ELR (cell line): Measurements from ENCODE around the gene BRINP1.

Experiments used
- DNase-seq: peaks from one replicate; pipeline ENCODE4 v3.0.0-alpha.2; 2015; ENCODE audit warnings: low read depth

Gene BRINP1

DNA sequence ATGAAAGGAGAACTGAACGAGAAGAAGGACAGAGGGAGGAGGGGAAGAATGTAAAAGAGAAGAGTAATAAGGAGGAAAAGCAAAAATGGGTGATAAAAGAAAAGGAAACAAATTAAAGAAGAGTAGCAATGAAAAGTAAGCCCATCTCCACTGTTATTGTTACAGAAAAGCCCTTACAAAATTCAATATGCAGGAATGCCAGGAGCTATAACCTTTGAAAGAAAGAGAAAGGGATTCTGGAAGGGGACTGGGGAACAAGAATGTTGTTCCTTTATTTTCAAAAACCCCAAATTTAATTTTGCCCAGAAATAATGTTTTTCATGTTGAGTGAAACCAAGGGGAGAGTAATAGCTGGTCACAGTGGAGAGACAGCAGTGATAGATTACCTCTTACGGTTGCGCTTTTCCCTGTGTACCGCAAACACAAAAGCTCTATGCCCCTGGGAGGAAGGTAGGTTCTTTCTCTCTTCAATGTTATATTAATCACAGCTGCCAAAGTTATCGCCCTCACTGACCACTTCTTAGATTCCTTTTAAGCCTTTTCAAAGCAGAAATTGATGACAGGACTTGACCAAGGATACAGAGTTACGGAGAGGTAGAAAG, 86.7 kb downstream of the BRINP1 start:
- no peak for DNase-seq

- DNase-seq = no peak
Measured at GRCh38 chr9:119280740-119281485, 88.3 kb downstream of the BRINP1 start.

DNA sequence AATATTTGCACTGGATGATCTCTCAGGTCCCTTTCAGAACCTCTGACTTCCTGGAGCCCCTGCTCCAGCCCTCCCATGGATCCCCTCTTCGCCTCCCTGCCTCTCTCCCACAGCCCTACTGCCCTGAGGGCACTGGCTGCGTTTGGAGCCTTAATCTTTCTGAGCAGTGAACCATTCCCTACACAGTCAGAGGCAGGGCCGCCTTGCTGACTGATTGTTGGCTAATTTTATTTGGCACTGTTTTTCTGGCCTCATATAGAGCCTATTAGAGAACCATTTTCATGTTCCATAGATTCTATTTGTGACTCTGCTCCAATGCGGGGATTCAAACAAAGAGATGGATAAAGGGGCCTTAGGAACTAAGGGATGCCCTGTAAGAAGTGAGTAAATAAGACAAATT, 91.1 kb downstream of the BRINP1 start:
- no peak for DNase-seq

- DNase-seq = no peak
Measured at GRCh38 chr9:119273984-119274665, 95.1 kb downstream of the BRINP1 start.

- DNase-seq = no peak
Measured at GRCh38 chr9:119273325-119273904, 95.8 kb downstream of the BRINP1 start.

GRCh38 chr9:119272500-119273211, 96.6 kb downstream of the BRINP1 start:
- no peak for DNase-seq

DNA sequence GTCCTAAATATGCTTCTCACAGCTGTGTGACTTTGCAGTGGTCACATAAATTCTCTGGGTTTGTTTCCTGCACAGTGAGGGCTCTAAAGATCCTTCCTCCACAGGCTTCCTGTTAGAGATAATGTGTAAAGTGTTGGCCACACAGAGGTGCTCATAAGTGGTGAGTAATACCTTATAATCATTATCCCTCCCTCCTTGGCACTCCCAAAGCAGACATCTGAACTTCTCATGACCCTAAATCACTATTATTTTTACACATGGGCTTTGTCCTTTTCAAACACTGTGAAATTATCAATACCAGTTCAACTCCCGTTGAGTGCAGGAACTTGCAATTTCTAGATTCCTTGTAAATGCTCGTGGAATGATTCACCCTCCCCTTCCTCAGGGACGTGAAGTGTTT, 100.2 kb downstream of the BRINP1 start:
- DNase-seq = no peak

- no peak for DNase-seq
Measured at GRCh38 chr9:119264165-119264564, 105.1 kb downstream of the BRINP1 start.

- no peak for DNase-seq
Measured at GRCh38 chr9:119257592-119257991, 111.6 kb downstream of the BRINP1 start.

GRCh38 chr9:119255116-119255515, 114.1 kb downstream of the BRINP1 start:
- DNase-seq = no peak

DNA sequence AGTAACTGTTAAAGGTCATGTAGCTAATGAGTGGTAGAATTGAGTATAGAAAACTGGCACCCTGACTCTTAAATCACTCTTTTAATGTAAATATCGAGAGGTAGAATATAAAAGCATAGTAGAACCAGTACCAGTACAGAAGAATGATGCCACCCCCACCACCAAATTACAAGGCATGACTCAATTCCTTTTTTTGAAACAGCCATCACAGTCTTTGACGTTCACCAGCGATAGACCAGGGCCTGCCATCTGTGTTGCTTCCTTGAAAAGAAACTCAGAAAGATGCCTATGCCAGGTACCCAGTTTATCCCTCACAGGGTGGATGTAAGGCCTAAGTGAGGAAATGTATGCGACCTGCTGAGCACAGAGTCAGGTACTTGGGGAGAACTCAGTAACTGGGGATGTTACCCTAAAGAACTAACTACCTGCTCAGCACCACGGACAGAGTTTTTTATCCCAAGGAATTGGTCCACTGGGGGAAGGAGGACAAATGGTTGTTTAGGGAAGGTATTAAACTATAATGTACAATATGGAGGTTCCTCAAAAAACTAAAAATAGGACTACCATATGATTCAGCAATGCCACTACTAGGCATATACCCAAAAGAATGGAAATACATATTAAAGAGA, 116.5 kb downstream of the BRINP1 start:
- DNase-seq = no peak

DNA sequence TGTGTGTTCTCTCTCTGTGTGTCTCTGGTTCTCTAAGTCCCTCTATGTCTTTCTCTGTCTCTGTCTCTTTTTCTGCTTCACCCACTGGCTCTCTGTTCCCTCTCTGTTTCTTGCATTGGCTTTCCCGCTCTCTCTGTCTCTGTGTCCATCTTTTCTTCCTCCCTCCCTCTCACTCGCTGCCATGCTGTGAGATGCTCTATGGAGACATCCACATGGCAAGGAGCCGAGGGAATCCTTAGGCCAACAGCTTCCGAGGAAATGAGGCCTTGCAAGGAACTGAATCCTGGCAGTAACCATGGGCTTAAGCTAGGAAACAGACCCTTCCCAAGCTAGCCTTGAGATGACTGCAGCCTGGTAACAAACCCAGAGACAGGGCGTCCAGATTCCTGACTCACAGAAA, 117.3 kb downstream of the BRINP1 start:
- DNase-seq = no peak

- DNase-seq = no peak
Measured at GRCh38 chr9:119250730-119251129, 118.5 kb downstream of the BRINP1 start.

- no peak for DNase-seq
Measured at GRCh38 chr9:119240546-119240945, 128.7 kb downstream of the BRINP1 start.

GRCh38 chr9:119234636-119235035, 134.6 kb downstream of the BRINP1 start:
- DNase-seq = no peak

GRCh38 chr9:119227422-119227821, 141.8 kb downstream of the BRINP1 start:
- no peak for DNase-seq

- no peak for DNase-seq
Measured at GRCh38 chr9:119224431-119224830, 144.8 kb downstream of the BRINP1 start.

DNA sequence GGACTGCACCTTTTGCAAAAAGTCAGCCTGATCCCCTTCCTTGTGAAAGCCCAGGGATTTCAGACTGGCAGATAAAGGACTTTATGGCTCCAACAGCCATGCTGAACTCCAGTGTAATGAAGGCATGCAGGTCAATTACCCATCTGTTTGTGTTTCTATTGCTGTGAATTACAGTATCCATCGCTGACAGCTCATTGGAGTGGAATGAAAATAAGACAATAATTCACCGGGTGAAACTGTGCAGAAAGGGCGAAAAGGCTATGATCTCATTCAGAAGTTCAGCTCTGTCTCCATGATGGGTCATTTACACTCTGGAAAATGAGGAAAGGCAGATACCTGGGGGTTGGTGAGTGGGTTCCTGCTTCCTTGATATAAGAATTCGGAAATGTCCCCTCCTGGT, 148.0 kb downstream of the BRINP1 start:
- DNase-seq = no peak

DNA sequence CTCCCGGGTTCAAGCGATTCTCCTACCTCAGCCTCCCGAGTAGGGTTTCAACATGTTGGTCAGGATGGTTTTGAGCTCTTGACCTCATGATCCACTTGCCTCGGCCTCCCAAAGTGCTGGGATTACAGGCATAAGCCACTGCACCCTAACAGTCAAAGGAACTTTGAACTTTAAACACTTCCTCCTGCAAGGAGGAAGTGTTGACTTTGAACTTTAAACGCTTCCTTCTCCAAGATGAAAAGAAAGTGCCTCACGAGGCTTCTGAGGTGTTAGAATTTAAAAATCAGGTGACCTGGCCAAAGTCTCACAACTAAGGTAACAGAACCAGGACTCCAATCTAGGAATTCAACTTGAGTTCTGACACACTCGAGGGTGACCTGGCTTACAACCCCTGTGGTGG, 150.9 kb downstream of the BRINP1 start:
- no peak for DNase-seq

DNA sequence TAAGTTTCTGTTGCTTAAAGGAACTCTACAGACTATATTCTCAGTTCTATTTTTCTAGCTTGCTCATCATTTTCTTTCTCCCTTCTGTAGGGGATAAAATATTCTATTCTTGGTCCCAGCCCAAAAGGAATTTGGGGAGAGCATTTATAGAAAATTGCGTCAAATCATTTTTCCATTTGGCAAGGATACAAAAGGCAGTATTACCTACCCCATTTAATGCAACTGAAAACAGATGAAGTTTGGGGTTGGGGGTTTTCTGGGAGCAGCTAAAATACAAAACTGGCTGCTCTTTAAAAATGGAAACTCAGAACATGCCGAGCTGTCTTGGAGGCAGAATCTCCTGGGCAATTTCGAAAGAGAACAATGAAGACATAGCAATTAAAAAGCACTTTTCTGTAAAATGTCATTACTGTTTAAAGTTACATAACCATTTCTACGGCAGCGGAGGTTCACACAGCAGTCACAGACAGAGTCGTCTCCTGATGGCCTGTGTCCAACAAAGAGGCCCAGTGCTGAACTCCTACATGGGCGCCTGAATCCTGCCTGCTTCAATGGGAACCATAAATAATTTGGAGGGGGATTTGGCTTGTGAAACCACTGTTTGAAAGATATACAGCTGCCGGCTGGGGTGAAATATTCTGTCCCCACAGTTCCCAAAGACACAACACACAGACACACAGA, 152.4 kb downstream of the BRINP1 start:
- no peak for DNase-seq

DNA sequence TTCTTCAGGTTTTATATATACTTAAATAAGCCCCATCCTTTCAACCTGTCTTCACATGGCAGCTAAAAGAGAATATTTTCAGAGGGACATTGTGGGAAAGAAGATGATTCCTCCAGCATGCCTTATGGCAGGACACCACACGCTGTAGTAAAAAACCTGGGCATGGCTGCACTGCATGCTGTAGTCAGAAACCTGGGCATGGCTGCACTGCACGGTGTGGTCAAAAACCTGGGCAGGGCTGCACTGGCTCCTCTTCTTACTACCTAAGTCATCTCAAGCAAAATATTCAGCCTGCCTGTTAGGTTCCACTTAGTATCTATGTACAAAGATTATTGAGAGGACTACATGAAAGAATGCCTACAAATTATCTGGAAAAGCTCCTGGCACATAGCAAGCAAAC, 153.6 kb downstream of the BRINP1 start:
- no peak for DNase-seq
